PC-3 (cell line): ENCODE results near the gene VWA7. TPM values are rescaled to one million over a fixed set of nuclear protein-coding genes. Genes with fewer than 3 reads are reported as not detected.
A peak's percentile ranks its signal among the peaks of the same experiment; 100 is the strongest.

Source experiments
- ATAC-seq: fragments of 200-7000 bp; cut with Tn5 transposase; 2 replicates; pipeline ENCODE4 v1.9.1; 2020; ENCODE audit warnings: mild to moderate bottlenecking, moderate library complexity
- BruUV-seq: library from RNA; stranded (reverse); fragments of 400-500 nt; replicated peaks from 2 replicates; lab custom pipeline; 2021; lab: Mats Ljungman, UMichigan
- CTCF ChIA-PET: fragments of 300-600 bp; sonication (Branson Sonifier 250); formaldehyde crosslinking; loops from one replicate; lab custom pipeline; 2022; ENCODE audit warnings: antibody characterized with exemption; lab: Charles Lee
- POLR2A ChIA-PET: fragments of 300-600 bp; sonication (Branson Sonifier 250); formaldehyde crosslinking; loops from one replicate; lab custom pipeline; 2022; ENCODE audit warnings: antibody characterized with exemption; ENCODE audit not compliant: unreplicated experiment; lab: Charles Lee
- DNase-seq: peaks from one replicate; pipeline ENCODE4 v3.0.0-alpha.2; 2015
- H2AFZ ChIP-seq: fragments of 300-600 bp; sonication (generic); 2 replicates; pipeline ENCODE4 v1.6.0; 2016; ENCODE audit warnings: antibody characterized with exemption, low read length
- H3F3A ChIP-seq: fragments of 300-600 bp; sonication (generic); one replicate; pipeline ENCODE4 v1.6.0; 2017; ENCODE audit warnings: antibody characterized with exemption, low read length, control low read depth, mild to moderate bottlenecking; ENCODE audit not compliant: unreplicated experiment
- H3K27ac ChIP-seq: fragments of 300-600 bp; sonication (generic); 2 replicates; pipeline ENCODE4 v1.5.1; 2016; ENCODE audit warnings: mild to moderate bottlenecking, low read length
- H3K27me3 ChIP-seq: fragments of 300-600 bp; sonication (generic); 2 replicates; pipeline ENCODE4 v1.6.1; 2016; ENCODE audit warnings: low read length, mixed read lengths
- H3K36me3 ChIP-seq: fragments of 300-600 bp; sonication (generic); 2 replicates; pipeline ENCODE4 v1.6.1; 2016; ENCODE audit warnings: low read depth, mixed run types, low read length, mixed read lengths
- H3K4me1 ChIP-seq: fragments of 300-600 bp; sonication (generic); 2 replicates; pipeline ENCODE4 v1.5.1; 2016; ENCODE audit warnings: low read length; ENCODE audit not compliant: insufficient read depth
- H3K4me2 ChIP-seq: fragments of 300-600 bp; sonication (generic); 2 replicates; pipeline ENCODE4 v1.6.0; 2016; ENCODE audit warnings: low read length
- H3K4me3 ChIP-seq: fragments of 300-600 bp; sonication (generic); 2 replicates; pipeline ENCODE4 v1.5.1; 2016; ENCODE audit warnings: mild to moderate bottlenecking, low read length, mixed read lengths
- H3K79me2 ChIP-seq: fragments of 300-600 bp; sonication (generic); 2 replicates; pipeline ENCODE4 v1.6.1; 2017; ENCODE audit warnings: low read length, mixed read lengths
- H3K9ac ChIP-seq: fragments of 300-600 bp; sonication (generic); 2 replicates; pipeline ENCODE4 v1.6.0; 2016; ENCODE audit warnings: mild to moderate bottlenecking, low read length
- H3K9me2 ChIP-seq: fragments of 300-600 bp; sonication (generic); replicated peaks from 2 replicates; pipeline ENCODE4 v1.6.1; 2016; ENCODE audit warnings: mixed run types, low read length, mixed read lengths
- H3K9me3 ChIP-seq: fragments of 300-600 bp; sonication (generic); 2 replicates; pipeline ENCODE4 v1.6.1; 2016; ENCODE audit warnings: low read length, mixed read lengths
- H4K20me1 ChIP-seq: fragments of 300-600 bp; sonication (generic); 2 replicates; pipeline ENCODE4 v1.6.1; 2016; ENCODE audit warnings: low read length, mixed read lengths
- CTCF ChIP-seq: fragments of 300-600 bp; sonication (generic); conservative IDR thresholded peaks from 2 replicates; pipeline ENCODE4 v1.5.1; 2017; ENCODE audit warnings: antibody characterized with exemption, low read depth, mild to moderate bottlenecking, low read length
- EZH2 ChIP-seq: fragments of 300-600 bp; sonication (generic); IDR thresholded peaks from one replicate; pipeline ENCODE4 v1.6.1; 2017; ENCODE audit warnings: antibody characterized with exemption, mild to moderate bottlenecking, low read length; ENCODE audit not compliant: unreplicated experiment
- EZH2phosphoT487 ChIP-seq: fragments of 300-600 bp; sonication (generic); IDR thresholded peaks from 2 replicates; pipeline ENCODE4 v1.6.1; 2018; ENCODE audit warnings: mild to moderate bottlenecking, antibody characterized with exemption, low read length, borderline replicate concordance
- intact Hi-C: fragments of 100-400 bp; cut with micrococcal nuclease; formaldehyde crosslinking; loops from 2 replicates; pipeline ENCODE4 v1.9.0; 2023
- total RNA-seq: library from RNA; depleted of rRNA; stranded (reverse); fragments of >200 nt; gene quantifications from 2 replicates; pipeline ENCODE4 v1.2.3, GENCODE V29; 2014

The VWA7 gene
- total RNA-seq, 1 experiment from 2014 or later, result 1.9 TPM

GRCh38 chr6:31737315-31737990 lies 39.7 kb downstream of the VWA7 start:
- peak overlapping the region; percentile 44 for H2AFZ ChIP-seq
- no peak for ATAC-seq
- H3K27ac ChIP-seq, result peak overlapping the region; percentile 87
- peaks cover 23% of the 10 kb centered on the region for H3K36me3 ChIP-seq
- TF ChIP-seq EZH2 (no peak), CTCF (no peak), EZH2phosphoT487 (no peak)
- H3K9me3 ChIP-seq, result no peaks in the 10 kb centered on the region
- peaks cover 13% of the 10 kb centered on the region for H4K20me1 ChIP-seq
- no peaks in the 10 kb centered on the region for H3K9me2 ChIP-seq
- H3K9ac ChIP-seq, result peak overlapping the region; percentile 34
- H3K4me1 ChIP-seq, result peaks cover 54% of the 10 kb centered on the region
- H3K4me2 ChIP-seq, result peak overlapping the region; percentile 85
- intact Hi-C loops, result loop anchor here (5.0 kb wide), 2 partner anchors 80 to 95 kb away; partner anchors contain the start of genes HSPA1A and HSPA1L
- BruUV-seq, result no TSS peak
- H3K27me3 ChIP-seq, result no peaks in the 10 kb centered on the region
- ChIA-PET POLR2A (interaction anchor here (0.7 to 1.0 kb wide), 2 partner anchors 10 to 36 kb away, joined by 3 to 4 read pairs; no protein-coding TSS in a partner anchor), CTCF (interaction anchor here (0.6 to 1.2 kb wide), 4 partner anchors 23 to 94 kb away, joined by 3 to 6 read pairs (median 4); no protein-coding TSS in a partner anchor)
- peaks cover 53% of the 10 kb centered on the region for H3K79me2 ChIP-seq
- H3F3A ChIP-seq, result no peaks in the 10 kb centered on the region
- H3K4me3 ChIP-seq, result peak overlapping the region; percentile 40; the same call in 1 of the 2 replicates
- DNase-seq, result no peak

GRCh38 chr6:31736768-31737314 lies 40.3 kb downstream of the VWA7 start:
- Histone ChIP-seq H3F3A (no peaks in the 10 kb centered on the region), H3K79me2 (peaks cover 53% of the 10 kb centered on the region), H3K9me2 (no peaks in the 10 kb centered on the region), H3K4me2 (peak overlapping the region; percentile 85), H3K9me3 (no peaks in the 10 kb centered on the region), H2AFZ (peak overlapping the region; percentile 63), H3K4me1 (peaks cover 54% of the 10 kb centered on the region), H3K27me3 (no peaks in the 10 kb centered on the region), H3K27ac (peak overlapping the region; percentile 87), H3K9ac (peak overlapping the region; percentile 91), H3K4me3 (peak overlapping the region; percentile 85), H3K36me3 (peaks cover 28% of the 10 kb centered on the region), H4K20me1 (peaks cover 13% of the 10 kb centered on the region)
- no peak for TF ChIP-seq CTCF
- TF ChIP-seq EZH2, result no peak
- TF ChIP-seq EZH2phosphoT487, result no peak
- DNase-seq (no peak), ATAC-seq (no peak)
- CTCF ChIA-PET, result no interaction called here
- no TSS peak for BruUV-seq
- intact Hi-C loops, result loop anchor here (5.0 kb wide), 2 partner anchors 80 to 95 kb away; partner anchors contain the start of genes HSPA1A and HSPA1L
- POLR2A ChIA-PET, result no interaction called here
